Caco-2 (cell line): ENCODE data around the gene BOLA1. TPM values are rescaled to one million over a fixed set of nuclear protein-coding genes. Genes with fewer than 3 reads are reported as not detected.

Experiments used
- BruUV-seq: library from RNA; stranded (reverse); fragments of 400-500 nt; replicated peaks from 2 replicates; lab custom pipeline; 2021; lab: Mats Ljungman, UMichigan
- CTCF ChIA-PET: fragments of 300-600 bp; sonication (Branson Sonifier 250); formaldehyde crosslinking; loops from one replicate; lab custom pipeline; 2022; ENCODE audit warnings: antibody characterized with exemption; lab: Charles Lee
- POLR2A ChIA-PET: fragments of 300-600 bp; sonication (Branson Sonifier 250); formaldehyde crosslinking; loops from one replicate; lab custom pipeline; 2022; ENCODE audit warnings: antibody characterized with exemption; lab: Charles Lee
- DNase-seq, 2 experiments: peaks; one replicate each; pipeline versions ENCODE4 v3.0.0 to v3.0.0-alpha.2; 2020 to 2022
- H3K27me3 ChIP-seq: replicated peaks from 2 replicates; pipeline ENCODE4 v1.6.0; 2011; ENCODE audit warnings: low read length; ENCODE audit not compliant: control insufficient read depth, insufficient read depth
- H3K36me3 ChIP-seq: 2 replicates; pipeline ENCODE4 v1.5.1; 2011; ENCODE audit warnings: low read length; ENCODE audit not compliant: control insufficient read depth, insufficient read depth
- H3K4me1 ChIP-seq: fragments of 250-450 bp; sonication (Bioruptor Pico); 2 replicates; pipeline ENCODE4 v1.5.1; 2020; ENCODE audit warnings: mild to moderate bottlenecking
- H3K4me3 ChIP-seq: 2 replicates; pipeline ENCODE4 v1.5.1; 2011; ENCODE audit warnings: low read depth, mild to moderate bottlenecking, control low read depth, low read length
- H3K9me3 ChIP-seq: fragments of 250-450 bp; sonication (Bioruptor Pico); 2 replicates; pipeline ENCODE4 v1.5.1; 2020; ENCODE audit warnings: mild to moderate bottlenecking, moderate library complexity
- H3K27ac Mint-ChIP-seq: one replicate; pipeline ENCODE4 v1.8.0; 2022; ENCODE audit warnings: mixed read lengths; ENCODE audit not compliant: unreplicated experiment
- H3K27me3 Mint-ChIP-seq: one replicate; pipeline ENCODE4 v1.8.0; 2022; ENCODE audit warnings: mixed read lengths; ENCODE audit not compliant: insufficient read depth, unreplicated experiment
- H3K36me3 Mint-ChIP-seq: one replicate; pipeline ENCODE4 v1.8.0; 2022; ENCODE audit warnings: mild to moderate bottlenecking, mixed read lengths; ENCODE audit not compliant: insufficient read depth, unreplicated experiment
- H3K4me1 Mint-ChIP-seq: one replicate; pipeline ENCODE4 v1.8.0; 2022; ENCODE audit warnings: low read depth, mixed read lengths; ENCODE audit not compliant: unreplicated experiment
- H3K4me3 Mint-ChIP-seq: one replicate; pipeline ENCODE4 v1.8.0; 2022; ENCODE audit warnings: mild to moderate bottlenecking, moderate library complexity, mixed read lengths; ENCODE audit not compliant: unreplicated experiment
- H3K9me3 Mint-ChIP-seq: one replicate; pipeline ENCODE4 v1.8.0; 2022; ENCODE audit warnings: mixed read lengths; ENCODE audit not compliant: unreplicated experiment
- CTCF ChIP-seq, 2 experiments: fragments of 200-600 bp in 1 of 2; IDR thresholded peaks; 1 replicate in 1 of 2; 2 replicates in 1 of 2; pipeline versions ENCODE4 v1.5.1 to v1.8.0; 2011 to 2022; ENCODE audit warnings: antibody characterized with exemption in 1 of 2, control low read depth in 1 of 2, inconsistent platforms in 1 of 2, low read depth in 1 of 2, low read length in 1 of 2, mild to moderate bottlenecking in 1 of 2, moderate library complexity in 1 of 2; ENCODE audit not compliant: insufficient read depth in 1 of 2, severe bottlenecking in 1 of 2, unreplicated experiment in 1 of 2
- intact Hi-C: fragments of 100-400 bp; cut with micrococcal nuclease; formaldehyde crosslinking; loops from one replicate; pipeline ENCODE4 v1.10.0; 2022; ENCODE audit not compliant: unreplicated experiment
- total RNA-seq: library from RNA; stranded (reverse); gene quantifications from 2 replicates; pipeline ENCODE4 v1.2.3, GENCODE V29; 2022

The BOLA1 gene
- total RNA-seq, 1 experiment from 2014 or later = 22.7 TPM

- H3K4me3 ChIP-seq = no peak overlapping the region
- Mint-ChIP-seq H3K4me1 (no peaks in the 10 kb centered on the region), H3K36me3 (peaks cover 42% of the 10 kb centered on the region), H3K27ac (no peak overlapping the region), H3K4me3 (no peak overlapping the region), H3K27me3 (no peaks in the 10 kb centered on the region), H3K9me3 (no peaks in the 10 kb centered on the region)
- DNase-seq = no peak
- intact Hi-C loops = no loop called here
- POLR2A ChIA-PET = no interaction called here
- CTCF ChIA-PET = no interaction called here
- no peaks in the 10 kb centered on the region for H3K4me1 ChIP-seq
- TF ChIP-seq CTCF (IDR thresholded peaks at IDR 0.05; ENCODE audit: insufficient read depth in 1 of 2, low read depth in 1 of 2, low read length in 1 of 2, severe bottlenecking in 1 of 2, unreplicated experiment in 1 of 2) = no peak
- BruUV-seq = no TSS peak
- no peaks in the 10 kb centered on the region for H3K9me3 ChIP-seq
- no peaks in the 10 kb centered on the region for H3K36me3 ChIP-seq
- no peaks in the 10 kb centered on the region for H3K27me3 ChIP-seq
Observed at GRCh38 chr1:149945206-149945605, 45.8 kb downstream of the BOLA1 start.

GRCh38 chr1:149949911-149950310 is 50.5 kb downstream of the BOLA1 start:
- no peak overlapping the region for H3K4me3 Mint-ChIP-seq
- H3K36me3 Mint-ChIP-seq = peaks cover 46% of the 10 kb centered on the region
- H3K27me3 Mint-ChIP-seq = no peaks in the 10 kb centered on the region
- no peaks in the 10 kb centered on the region for H3K9me3 ChIP-seq
- DNase-seq = no peak
- intact Hi-C loops = no loop called here
- POLR2A ChIA-PET = no interaction called here
- H3K27me3 ChIP-seq = no peaks in the 10 kb centered on the region
- H3K9me3 Mint-ChIP-seq = no peaks in the 10 kb centered on the region
- no peaks in the 10 kb centered on the region for H3K36me3 ChIP-seq
- BruUV-seq = no TSS peak
- no peak for TF ChIP-seq CTCF (IDR thresholded peaks at IDR 0.05; ENCODE audit: insufficient read depth in 1 of 2, low read depth in 1 of 2, low read length in 1 of 2, severe bottlenecking in 1 of 2, unreplicated experiment in 1 of 2)
- H3K4me1 ChIP-seq = no peaks in the 10 kb centered on the region
- H3K4me3 ChIP-seq = no peak overlapping the region
- no peaks in the 10 kb centered on the region for H3K4me1 Mint-ChIP-seq
- H3K27ac Mint-ChIP-seq = no peak overlapping the region
- CTCF ChIA-PET = no interaction called here

Other genes with a start within 250 kb of the BOLA1 start
- not detected in 2 replicates for gene FCGR1A, start 116.9 kb upstream of the BOLA1 start, total RNA-seq
- gene SV2A, start 18.3 kb downstream of the BOLA1 start, total RNA-seq = 4.7 TPM in 2 replicates
- gene SF3B4, start 28.2 kb downstream of the BOLA1 start, total RNA-seq = 103 and 104 TPM in 2 replicates
- gene MTMR11, start 37.3 kb downstream of the BOLA1 start, total RNA-seq = 2.2 and 2.3 TPM in 2 replicates
- gene OTUD7B, start 111.2 kb downstream of the BOLA1 start, total RNA-seq = 18.3 and 19.6 TPM in 2 replicates
- gene VPS45, start 168.2 kb downstream of the BOLA1 start, total RNA-seq = 19.8 and 25.0 TPM in 2 replicates